GM18520 (cell line): Measurements from ENCODE around the gene TRPM6.

ENCODE experiments used
- ATAC-seq: cut with Tn5 transposase; IDR thresholded peaks from one replicate; pipeline ENCODE4 v1.9.1; 2021; ENCODE audit not compliant: unreplicated experiment

TRPM6 gene

GRCh38 chr9:74777136-74777879 is 110.4 kb downstream of the TRPM6 start:
- ATAC-seq, result peak; percentile 46

- ATAC-seq, result no peak
These were observed 112.3 kb downstream of the TRPM6 start for GRCh38 chr9:74775396-74775795.

GRCh38 chr9:74773886-74774479 is 113.7 kb downstream of the TRPM6 start:
- peak; percentile 32 for ATAC-seq

GRCh38 chr9:74772121-74772520 is 115.6 kb downstream of the TRPM6 start:
- ATAC-seq, result peak; percentile 41

GRCh38 chr9:74771672-74772071 is 116.0 kb downstream of the TRPM6 start:
- no peak for ATAC-seq

GRCh38 chr9:74771262-74771585 is 116.5 kb downstream of the TRPM6 start:
- ATAC-seq, result no peak

- ATAC-seq, result no peak
These were observed 117.0 kb downstream of the TRPM6 start for GRCh38 chr9:74770508-74771261.

GRCh38 chr9:74765481-74765971 is 122.2 kb downstream of the TRPM6 start:
- ATAC-seq, result no peak

GRCh38 chr9:74762950-74763349 is 124.8 kb downstream of the TRPM6 start:
- ATAC-seq, result no peak

GRCh38 chr9:74760031-74760700 is 127.6 kb downstream of the TRPM6 start:
- no peak for ATAC-seq

- ATAC-seq, result no peak
These were observed 131.7 kb downstream of the TRPM6 start for GRCh38 chr9:74755999-74756398.

- no peak for ATAC-seq
These were observed 132.4 kb downstream of the TRPM6 start for GRCh38 chr9:74755355-74755754.

GRCh38 chr9:74753650-74754049 is 134.1 kb downstream of the TRPM6 start:
- no peak for ATAC-seq

- no peak for ATAC-seq
These were observed 138.8 kb downstream of the TRPM6 start for GRCh38 chr9:74748966-74749365.

- ATAC-seq, result no peak
These were observed 144.7 kb downstream of the TRPM6 start for GRCh38 chr9:74742792-74743730.

GRCh38 chr9:74742191-74742790 is 145.4 kb downstream of the TRPM6 start:
- ATAC-seq, result no peak

GRCh38 chr9:74736646-74737045 is 151.1 kb downstream of the TRPM6 start:
- ATAC-seq, result no peak

GRCh38 chr9:74735761-74736160 is 152.0 kb downstream of the TRPM6 start:
- ATAC-seq, result peak; percentile 62

- ATAC-seq, result no peak
These were observed 158.5 kb downstream of the TRPM6 start for GRCh38 chr9:74729136-74729695.

GRCh38 chr9:74728176-74728575 is 159.5 kb downstream of the TRPM6 start:
- no peak for ATAC-seq
